GM12878 (cell line): Measurements from ENCODE around the gene DTWD2.

Experiments
- CBFB ChIP-seq: IDR thresholded peaks from 2 replicates; pipeline ENCODE4 v1.6.1; 2016; ENCODE audit warnings: antibody characterized with exemption, low read depth
- PML ChIP-seq: IDR thresholded peaks from 2 replicates; pipeline ENCODE4 v1.6.1; 2012; ENCODE audit warnings: low read length, inconsistent platforms
- TF ChIP-seq, protein P1 (sequence below), 3 experiments: IDR thresholded peaks in 2 of 3; conservative IDR thresholded peaks in 1 of 3; 2 replicates each; pipeline ENCODE4 v1.5.1; 2011; ENCODE audit warnings: low read depth in 3 of 3, low read length in 3 of 3, mild to moderate bottlenecking in 3 of 3, control low read depth in 2 of 3, moderate library complexity in 2 of 3, inconsistent platforms in 1 of 3, mixed read lengths in 1 of 3; ENCODE audit not compliant: control insufficient read depth in 2 of 3, insufficient read depth in 1 of 3; ENCODE audit errors: extremely low read depth in 1 of 3
- TF ChIP-seq, protein P2 (sequence below): IDR thresholded peaks from 2 replicates; pipeline ENCODE4 v1.6.1; 2012; ENCODE audit warnings: low read length, inconsistent platforms
- TF ChIP-seq, protein P3 (sequence below): IDR thresholded peaks from 2 replicates; pipeline ENCODE4 v1.6.1; 2011; ENCODE audit warnings: mild to moderate bottlenecking, low read depth, low read length, moderate library complexity; ENCODE audit not compliant: insufficient replicate concordance

DNA sequence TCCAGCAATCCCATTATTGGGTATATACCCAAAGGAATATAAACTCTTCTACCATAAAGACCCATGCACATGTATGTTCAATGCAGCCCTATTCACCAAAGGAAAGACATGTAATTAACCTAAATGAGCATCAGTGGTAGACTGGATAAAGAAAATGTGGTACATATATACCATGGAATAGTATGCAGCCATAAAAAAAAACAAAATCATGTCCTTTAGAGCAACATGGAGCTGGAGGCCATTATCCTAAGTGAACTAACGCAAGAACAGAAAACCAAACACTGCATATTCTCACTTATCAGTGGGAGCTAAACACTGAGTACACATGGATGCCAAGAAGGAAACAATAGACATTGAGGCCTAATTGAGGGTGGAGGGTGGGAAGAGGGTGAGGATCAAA, 27.8 kb downstream of the DTWD2 start:
- TF ChIP-seq, protein P1, sequence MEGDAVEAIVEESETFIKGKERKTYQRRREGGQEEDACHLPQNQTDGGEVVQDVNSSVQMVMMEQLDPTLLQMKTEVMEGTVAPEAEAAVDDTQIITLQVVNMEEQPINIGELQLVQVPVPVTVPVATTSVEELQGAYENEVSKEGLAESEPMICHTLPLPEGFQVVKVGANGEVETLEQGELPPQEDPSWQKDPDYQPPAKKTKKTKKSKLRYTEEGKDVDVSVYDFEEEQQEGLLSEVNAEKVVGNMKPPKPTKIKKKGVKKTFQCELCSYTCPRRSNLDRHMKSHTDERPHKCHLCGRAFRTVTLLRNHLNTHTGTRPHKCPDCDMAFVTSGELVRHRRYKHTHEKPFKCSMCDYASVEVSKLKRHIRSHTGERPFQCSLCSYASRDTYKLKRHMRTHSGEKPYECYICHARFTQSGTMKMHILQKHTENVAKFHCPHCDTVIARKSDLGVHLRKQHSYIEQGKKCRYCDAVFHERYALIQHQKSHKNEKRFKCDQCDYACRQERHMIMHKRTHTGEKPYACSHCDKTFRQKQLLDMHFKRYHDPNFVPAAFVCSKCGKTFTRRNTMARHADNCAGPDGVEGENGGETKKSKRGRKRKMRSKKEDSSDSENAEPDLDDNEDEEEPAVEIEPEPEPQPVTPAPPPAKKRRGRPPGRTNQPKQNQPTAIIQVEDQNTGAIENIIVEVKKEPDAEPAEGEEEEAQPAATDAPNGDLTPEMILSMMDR (IDR thresholded peaks at IDR 0.05 in 2 of 3, conservative IDR thresholded peaks at IDR 0.05 in 1 of 3; ENCODE audit: control insufficient read depth in 2 of 3, extremely low read depth in 1 of 3, insufficient read depth in 1 of 3, low read depth in 3 of 3, low read length in 3 of 3): no peak
- TF ChIP-seq PML (no peak), CBFB (no peak)
- TF ChIP-seq, protein P2, sequence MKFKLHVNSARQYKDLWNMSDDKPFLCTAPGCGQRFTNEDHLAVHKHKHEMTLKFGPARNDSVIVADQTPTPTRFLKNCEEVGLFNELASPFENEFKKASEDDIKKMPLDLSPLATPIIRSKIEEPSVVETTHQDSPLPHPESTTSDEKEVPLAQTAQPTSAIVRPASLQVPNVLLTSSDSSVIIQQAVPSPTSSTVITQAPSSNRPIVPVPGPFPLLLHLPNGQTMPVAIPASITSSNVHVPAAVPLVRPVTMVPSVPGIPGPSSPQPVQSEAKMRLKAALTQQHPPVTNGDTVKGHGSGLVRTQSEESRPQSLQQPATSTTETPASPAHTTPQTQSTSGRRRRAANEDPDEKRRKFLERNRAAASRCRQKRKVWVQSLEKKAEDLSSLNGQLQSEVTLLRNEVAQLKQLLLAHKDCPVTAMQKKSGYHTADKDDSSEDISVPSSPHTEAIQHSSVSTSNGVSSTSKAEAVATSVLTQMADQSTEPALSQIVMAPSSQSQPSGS: no peak
- TF ChIP-seq, protein P3, sequence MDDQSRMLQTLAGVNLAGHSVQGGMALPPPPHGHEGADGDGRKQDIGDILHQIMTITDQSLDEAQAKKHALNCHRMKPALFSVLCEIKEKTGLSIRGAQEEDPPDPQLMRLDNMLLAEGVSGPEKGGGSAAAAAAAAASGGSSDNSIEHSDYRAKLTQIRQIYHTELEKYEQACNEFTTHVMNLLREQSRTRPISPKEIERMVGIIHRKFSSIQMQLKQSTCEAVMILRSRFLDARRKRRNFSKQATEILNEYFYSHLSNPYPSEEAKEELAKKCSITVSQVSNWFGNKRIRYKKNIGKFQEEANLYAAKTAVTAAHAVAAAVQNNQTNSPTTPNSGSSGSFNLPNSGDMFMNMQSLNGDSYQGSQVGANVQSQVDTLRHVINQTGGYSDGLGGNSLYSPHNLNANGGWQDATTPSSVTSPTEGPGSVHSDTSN: no peak
